GM12878 (cell line): ENCODE results near the gene NCBP1.

ENCODE experiments used
- CEBPB ChIP-seq, 2 experiments: fragments of 150-350 bp in 1 of 2; IDR thresholded peaks; 2 replicates each; pipeline ENCODE4 v1.6.1; 2012 to 2014; ENCODE audit warnings: low read depth in 2 of 2, low read length in 2 of 2, borderline replicate concordance in 1 of 2, inconsistent platforms in 1 of 2
- CHD2 ChIP-seq: IDR thresholded peaks from 2 replicates; pipeline ENCODE4 v1.6.1; 2011; ENCODE audit warnings: low read depth, low read length, improper control_type of control experiment, borderline replicate concordance
- CREB1 ChIP-seq: IDR thresholded peaks from 2 replicates; pipeline ENCODE4 v1.6.1; 2012; ENCODE audit warnings: low read depth, mild to moderate bottlenecking, inconsistent platforms
- TF ChIP-seq, protein P1 (sequence below), 3 experiments: IDR thresholded peaks in 2 of 3; conservative IDR thresholded peaks in 1 of 3; 2 replicates each; pipeline ENCODE4 v1.5.1; 2011; ENCODE audit warnings: low read depth in 3 of 3, low read length in 3 of 3, mild to moderate bottlenecking in 3 of 3, control low read depth in 2 of 3, moderate library complexity in 2 of 3, inconsistent platforms in 1 of 3, mixed read lengths in 1 of 3; ENCODE audit not compliant: control insufficient read depth in 2 of 3, insufficient read depth in 1 of 3; ENCODE audit errors: extremely low read depth in 1 of 3
- TF ChIP-seq, protein P2 (sequence below): IDR thresholded peaks from 2 replicates; pipeline ENCODE4 v1.6.1; 2012; ENCODE audit warnings: low read depth, low read length, improper control_type of control experiment
- TF ChIP-seq, protein P3 (sequence below): fragments of 450-650 bp; formaldehyde crosslinking; IDR thresholded peaks from 2 replicates; pipeline ENCODE4 v1.4.0; 2020; ENCODE audit warnings: mild to moderate bottlenecking, moderate library complexity

DNA sequence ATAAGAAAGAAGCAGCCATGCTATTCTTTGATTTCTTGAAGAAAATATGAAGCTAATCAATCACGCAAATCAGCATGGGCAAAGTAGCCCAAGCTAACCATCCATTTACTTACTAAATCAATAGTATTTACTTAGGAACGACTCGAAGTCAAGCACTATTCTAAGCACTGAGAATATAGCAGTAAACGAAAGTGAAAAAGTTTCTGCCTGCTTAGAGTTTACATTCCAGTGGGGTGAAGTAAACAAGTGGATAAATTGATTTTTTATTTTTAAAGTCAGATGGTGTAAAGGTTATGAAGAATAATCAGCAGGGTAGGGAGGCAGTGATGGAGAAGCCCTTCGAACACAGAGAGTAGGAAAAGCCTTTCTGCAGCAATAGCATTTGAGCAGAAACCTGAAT lies 6.0 kb upstream of the NCBP1 start:
- TF ChIP-seq, protein P1, sequence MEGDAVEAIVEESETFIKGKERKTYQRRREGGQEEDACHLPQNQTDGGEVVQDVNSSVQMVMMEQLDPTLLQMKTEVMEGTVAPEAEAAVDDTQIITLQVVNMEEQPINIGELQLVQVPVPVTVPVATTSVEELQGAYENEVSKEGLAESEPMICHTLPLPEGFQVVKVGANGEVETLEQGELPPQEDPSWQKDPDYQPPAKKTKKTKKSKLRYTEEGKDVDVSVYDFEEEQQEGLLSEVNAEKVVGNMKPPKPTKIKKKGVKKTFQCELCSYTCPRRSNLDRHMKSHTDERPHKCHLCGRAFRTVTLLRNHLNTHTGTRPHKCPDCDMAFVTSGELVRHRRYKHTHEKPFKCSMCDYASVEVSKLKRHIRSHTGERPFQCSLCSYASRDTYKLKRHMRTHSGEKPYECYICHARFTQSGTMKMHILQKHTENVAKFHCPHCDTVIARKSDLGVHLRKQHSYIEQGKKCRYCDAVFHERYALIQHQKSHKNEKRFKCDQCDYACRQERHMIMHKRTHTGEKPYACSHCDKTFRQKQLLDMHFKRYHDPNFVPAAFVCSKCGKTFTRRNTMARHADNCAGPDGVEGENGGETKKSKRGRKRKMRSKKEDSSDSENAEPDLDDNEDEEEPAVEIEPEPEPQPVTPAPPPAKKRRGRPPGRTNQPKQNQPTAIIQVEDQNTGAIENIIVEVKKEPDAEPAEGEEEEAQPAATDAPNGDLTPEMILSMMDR (IDR thresholded peaks at IDR 0.05 in 2 of 3, conservative IDR thresholded peaks at IDR 0.05 in 1 of 3; ENCODE audit: control insufficient read depth in 2 of 3, extremely low read depth in 1 of 3, insufficient read depth in 1 of 3, low read depth in 3 of 3, low read length in 3 of 3) = no peak
- TF ChIP-seq CHD2 (no peak), CREB1 (no peak), CEBPB (IDR thresholded peaks at IDR 0.05; ENCODE audit: borderline replicate concordance in 1 of 2, low read depth in 2 of 2, low read length in 2 of 2) (no peak)
- TF ChIP-seq, protein P2, sequence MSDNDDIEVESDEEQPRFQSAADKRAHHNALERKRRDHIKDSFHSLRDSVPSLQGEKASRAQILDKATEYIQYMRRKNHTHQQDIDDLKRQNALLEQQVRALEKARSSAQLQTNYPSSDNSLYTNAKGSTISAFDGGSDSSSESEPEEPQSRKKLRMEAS = no peak
- TF ChIP-seq, protein P3, sequence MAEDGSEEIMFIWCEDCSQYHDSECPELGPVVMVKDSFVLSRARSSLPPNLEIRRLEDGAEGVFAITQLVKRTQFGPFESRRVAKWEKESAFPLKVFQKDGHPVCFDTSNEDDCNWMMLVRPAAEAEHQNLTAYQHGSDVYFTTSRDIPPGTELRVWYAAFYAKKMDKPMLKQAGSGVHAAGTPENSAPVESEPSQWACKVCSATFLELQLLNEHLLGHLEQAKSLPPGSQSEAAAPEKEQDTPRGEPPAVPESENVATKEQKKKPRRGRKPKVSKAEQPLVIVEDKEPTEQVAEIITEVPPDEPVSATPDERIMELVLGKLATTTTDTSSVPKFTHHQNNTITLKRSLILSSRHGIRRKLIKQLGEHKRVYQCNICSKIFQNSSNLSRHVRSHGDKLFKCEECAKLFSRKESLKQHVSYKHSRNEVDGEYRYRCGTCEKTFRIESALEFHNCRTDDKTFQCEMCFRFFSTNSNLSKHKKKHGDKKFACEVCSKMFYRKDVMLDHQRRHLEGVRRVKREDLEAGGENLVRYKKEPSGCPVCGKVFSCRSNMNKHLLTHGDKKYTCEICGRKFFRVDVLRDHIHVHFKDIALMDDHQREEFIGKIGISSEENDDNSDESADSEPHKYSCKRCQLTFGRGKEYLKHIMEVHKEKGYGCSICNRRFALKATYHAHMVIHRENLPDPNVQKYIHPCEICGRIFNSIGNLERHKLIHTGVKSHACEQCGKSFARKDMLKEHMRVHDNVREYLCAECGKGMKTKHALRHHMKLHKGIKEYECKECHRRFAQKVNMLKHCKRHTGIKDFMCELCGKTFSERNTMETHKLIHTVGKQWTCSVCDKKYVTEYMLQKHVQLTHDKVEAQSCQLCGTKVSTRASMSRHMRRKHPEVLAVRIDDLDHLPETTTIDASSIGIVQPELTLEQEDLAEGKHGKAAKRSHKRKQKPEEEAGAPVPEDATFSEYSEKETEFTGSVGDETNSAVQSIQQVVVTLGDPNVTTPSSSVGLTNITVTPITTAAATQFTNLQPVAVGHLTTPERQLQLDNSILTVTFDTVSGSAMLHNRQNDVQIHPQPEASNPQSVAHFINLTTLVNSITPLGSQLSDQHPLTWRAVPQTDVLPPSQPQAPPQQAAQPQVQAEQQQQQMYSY (CRISPR knock-in tag) = no peak
